Measurements from ENCODE around the gene PIK3R4.

PIK3R4 gene

GRCh38 chr3:130715616-130716015 lies 31.0 kb downstream of the PIK3R4 start:
- Histone ChIP-seq H3K4me3 (ENCODE audit: insufficient read depth, low read length, poor library complexity, severe bottlenecking) (no peak overlapping the region), H3K36me3 (ENCODE audit: low read length) (peaks cover 7% of the 10 kb centered on the region; the same call in 1 of the 2 replicates), H3K4me2 (ENCODE audit: low read depth, low read length, poor library complexity, severe bottlenecking) (no peak overlapping the region), H3K27ac (ENCODE audit: low read depth, low read length) (no peak overlapping the region), H3K27me3 (ENCODE audit: low read length) (no peaks in the 10 kb centered on the region), H3K9me3 (ENCODE audit: insufficient read depth, low read length) (no peaks in the 10 kb centered on the region), H3K9ac (ENCODE audit: low read length) (no peak overlapping the region), H3K9me2 (replicated peaks; ENCODE audit: insufficient read depth, low read length) (no peaks in the 10 kb centered on the region), H4K20me1 (ENCODE audit: low read depth, low read length) (no peaks in the 10 kb centered on the region), H2AFZ (ENCODE audit: low read depth, low read length, severe bottlenecking) (no peak overlapping the region), H3K79me2 (ENCODE audit: insufficient read depth, low read length) (no peaks in the 10 kb centered on the region), H3F3A (ENCODE audit: insufficient read depth) (no peaks in the 10 kb centered on the region; the same call in 1 of the 2 replicates)
- TF ChIP-seq CTCF (IDR thresholded peaks at IDR 0.05; ENCODE audit: insufficient read depth, low read length, poor library complexity, severe bottlenecking) (no peak), EZH2phosphoT487 (conservative IDR thresholded peaks at IDR 0.05; ENCODE audit: low read length) (no peak)

GRCh38 chr3:130712718-130713423 lies 33.8 kb downstream of the PIK3R4 start:
- no peaks in the 10 kb centered on the region for H3K9me3 ChIP-seq (ENCODE audit: insufficient read depth, low read length)
- no peak overlapping the region for H2AFZ ChIP-seq (ENCODE audit: low read depth, low read length, severe bottlenecking)
- H4K20me1 ChIP-seq (ENCODE audit: low read depth, low read length) = no peaks in the 10 kb centered on the region; the same call in 1 of the 2 replicates
- no peaks in the 10 kb centered on the region for H3K79me2 ChIP-seq (ENCODE audit: insufficient read depth, low read length)
- H3K36me3 ChIP-seq (ENCODE audit: low read length) = peaks cover 11% of the 10 kb centered on the region; the same call in 1 of the 2 replicates
- no peak overlapping the region for H3K4me2 ChIP-seq (ENCODE audit: low read depth, low read length, poor library complexity, severe bottlenecking)
- no peak for TF ChIP-seq CTCF (IDR thresholded peaks at IDR 0.05; ENCODE audit: insufficient read depth, low read length, poor library complexity, severe bottlenecking)
- no peak for TF ChIP-seq EZH2phosphoT487 (conservative IDR thresholded peaks at IDR 0.05; ENCODE audit: low read length)
- no peak overlapping the region for H3K27ac ChIP-seq (ENCODE audit: low read depth, low read length)
- no peak overlapping the region for H3K9ac ChIP-seq (ENCODE audit: low read length)
- no peaks in the 10 kb centered on the region for H3K27me3 ChIP-seq (ENCODE audit: low read length)
- H3K9me2 ChIP-seq (replicated peaks; ENCODE audit: insufficient read depth, low read length) = no peaks in the 10 kb centered on the region
- no peaks in the 10 kb centered on the region for H3F3A ChIP-seq (ENCODE audit: insufficient read depth)
- H3K4me3 ChIP-seq (ENCODE audit: insufficient read depth, low read length, poor library complexity, severe bottlenecking) = no peak overlapping the region

- TF ChIP-seq CTCF (IDR thresholded peaks at IDR 0.05; ENCODE audit: insufficient read depth, low read length, poor library complexity, severe bottlenecking) = no peak
- peaks cover 8% of the 10 kb centered on the region; the same call in 1 of the 2 replicates for H3K36me3 ChIP-seq (ENCODE audit: low read length)
- no peaks in the 10 kb centered on the region for H3F3A ChIP-seq (ENCODE audit: insufficient read depth)
- H3K9ac ChIP-seq (ENCODE audit: low read length) = no peak overlapping the region
- no peaks in the 10 kb centered on the region for H3K27me3 ChIP-seq (ENCODE audit: low read length)
- no peaks in the 10 kb centered on the region; the same call in 1 of the 2 replicates for H4K20me1 ChIP-seq (ENCODE audit: low read depth, low read length)
- H3K9me3 ChIP-seq (ENCODE audit: insufficient read depth, low read length) = no peaks in the 10 kb centered on the region
- H3K4me2 ChIP-seq (ENCODE audit: low read depth, low read length, poor library complexity, severe bottlenecking) = no peak overlapping the region
- no peak overlapping the region for H3K4me3 ChIP-seq (ENCODE audit: insufficient read depth, low read length, poor library complexity, severe bottlenecking)
- no peak overlapping the region for H2AFZ ChIP-seq (ENCODE audit: low read depth, low read length, severe bottlenecking)
- no peaks in the 10 kb centered on the region for H3K79me2 ChIP-seq (ENCODE audit: insufficient read depth, low read length)
- H3K9me2 ChIP-seq (replicated peaks; ENCODE audit: insufficient read depth, low read length) = no peaks in the 10 kb centered on the region
- no peak overlapping the region for H3K27ac ChIP-seq (ENCODE audit: low read depth, low read length)
These were observed 34.9 kb downstream of the PIK3R4 start for GRCh38 chr3:130711565-130712324.
